SKM-1 (cell line): ENCODE results near the gene GCK.
"Not testable (repeated sequence)": the region's sequence is repeated elsewhere in the genome, so short reads cannot be mapped to it uniquely, and the experiment has no call there.

ENCODE experiments used
- DNase-seq: peaks from one replicate; lab custom pipeline; 2025; ENCODE audit not compliant: unreplicated experiment; lab: John Stamatoyannopoulos, UW

GCK gene

DNA sequence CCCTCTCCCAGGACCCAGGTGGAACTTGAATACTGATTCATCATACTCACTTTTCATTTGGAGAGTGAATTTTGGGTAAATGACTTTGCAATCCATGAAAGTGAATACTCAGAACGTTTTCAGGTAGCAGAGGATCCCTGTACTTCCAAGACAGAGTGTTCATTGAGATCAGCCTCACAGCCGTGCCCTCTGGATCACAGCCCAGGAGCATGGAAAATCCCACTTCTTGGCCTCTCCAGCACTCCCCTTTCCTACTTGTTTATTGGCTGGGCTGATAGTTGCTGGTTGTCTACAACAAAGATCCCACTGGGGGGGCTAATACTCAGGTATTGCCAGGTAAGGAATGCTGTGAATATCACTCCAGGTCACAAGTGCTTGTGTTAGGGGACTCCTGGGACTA lies 5.9 kb downstream of the GCK start:
- no peak for DNase-seq

DNA sequence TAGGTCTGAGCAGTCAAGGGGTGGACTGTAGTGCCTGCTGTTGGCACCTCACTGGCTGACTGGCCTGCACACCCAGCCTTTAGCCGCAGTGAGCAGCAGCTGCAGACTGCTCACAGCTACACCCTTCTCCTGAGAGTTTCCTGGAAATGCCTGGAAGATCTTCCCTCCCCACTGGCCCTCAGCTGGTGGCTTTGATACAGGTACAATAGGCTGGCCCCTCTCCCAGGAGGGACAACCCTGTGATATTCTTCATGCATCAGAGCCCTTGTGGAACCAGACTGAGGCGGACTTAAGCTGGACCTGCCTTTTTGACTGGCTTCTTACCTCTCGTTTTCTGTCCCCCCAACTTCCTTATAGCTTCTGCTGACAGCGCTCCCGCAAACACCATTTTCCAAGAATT lies 6.4 kb downstream of the GCK start:
- no peak for DNase-seq

DNA sequence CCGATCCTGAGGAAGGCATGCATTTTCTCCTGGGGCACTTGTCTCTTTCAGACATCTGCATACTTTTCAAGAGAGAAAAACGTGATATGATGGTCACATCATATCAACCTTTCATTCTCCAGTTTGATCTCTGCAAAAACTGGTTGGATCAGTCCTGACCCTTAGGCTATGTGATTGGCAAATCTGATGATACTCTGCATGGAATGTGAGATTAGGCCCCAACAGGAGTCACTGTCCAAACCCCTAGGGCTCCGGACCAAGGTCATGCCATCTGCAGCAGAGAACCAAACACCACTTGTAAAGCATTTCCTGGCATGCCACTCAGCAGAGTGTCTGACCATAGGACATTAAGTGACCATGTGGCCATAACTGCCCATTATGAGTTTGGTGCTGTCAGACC lies 8.6 kb downstream of the GCK start:
- DNase-seq: no peak

DNA sequence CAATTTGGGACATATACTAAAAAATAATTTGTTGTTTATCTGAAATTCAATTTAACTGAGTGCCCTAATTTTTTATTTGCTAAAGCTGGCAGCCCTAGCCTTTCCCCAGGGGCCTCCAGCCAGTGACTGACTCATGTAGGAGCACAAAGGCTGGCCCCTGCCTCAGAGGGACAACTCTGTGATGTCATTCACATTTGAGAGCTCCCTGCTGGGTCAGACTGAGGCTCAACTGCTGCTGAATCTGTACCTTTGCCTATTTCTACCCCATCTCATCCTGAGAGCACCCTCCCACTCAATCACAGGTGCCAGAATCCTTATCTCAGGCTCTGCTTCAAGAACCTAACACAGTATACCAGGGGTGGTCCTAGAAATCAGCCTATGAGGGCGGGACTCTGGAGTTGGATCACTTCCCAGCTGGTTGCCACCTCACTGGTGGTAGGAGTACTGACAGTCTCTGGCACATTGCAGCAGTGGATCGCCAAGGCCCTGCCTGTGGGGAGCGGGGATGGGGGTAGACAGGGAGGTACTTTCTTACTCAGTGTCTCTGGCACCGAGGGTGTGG lies 11.6 kb downstream of the GCK start:
- DNase-seq: no peak

DNA sequence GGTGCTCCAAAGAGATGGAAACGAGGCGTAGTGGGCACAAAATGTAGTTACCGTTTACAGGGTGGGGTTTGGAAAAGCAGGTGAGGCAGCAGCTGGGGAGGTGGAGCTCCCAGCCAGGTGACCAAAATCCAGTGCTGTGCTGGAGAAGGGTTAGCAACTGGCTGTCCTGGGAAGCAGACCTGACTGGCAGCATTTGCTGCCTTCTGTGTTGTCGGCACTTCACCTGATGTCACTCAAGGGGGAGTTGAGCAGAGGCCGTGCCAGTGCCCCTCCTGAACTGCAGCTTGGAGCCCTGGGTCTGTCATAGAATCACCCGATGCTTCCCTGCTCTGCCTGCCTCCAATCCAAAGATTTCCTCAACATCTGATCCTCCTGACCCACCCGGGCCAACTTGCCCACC lies 12.8 kb downstream of the GCK start:
- no peak for DNase-seq

DNA sequence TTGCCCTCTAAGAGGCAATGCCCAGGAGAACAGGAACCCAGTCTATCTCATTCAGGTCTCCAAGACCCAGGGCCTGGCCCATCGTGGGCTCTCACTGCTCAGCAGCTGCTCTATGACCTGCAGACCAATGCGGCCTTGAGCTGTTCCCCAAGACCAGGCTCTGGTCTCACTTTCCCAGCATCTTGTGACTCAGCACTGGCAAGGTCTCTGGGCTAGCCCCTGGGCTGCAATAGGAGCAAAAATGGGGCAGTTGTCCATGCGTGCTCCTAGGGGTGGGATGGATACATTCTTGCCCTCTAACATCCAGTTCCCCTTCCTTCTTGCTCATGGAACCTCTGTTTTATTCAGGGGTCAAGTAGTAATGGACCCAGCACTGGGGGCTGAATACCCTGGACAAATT lies 13.5 kb downstream of the GCK start:
- DNase-seq: no peak

DNA sequence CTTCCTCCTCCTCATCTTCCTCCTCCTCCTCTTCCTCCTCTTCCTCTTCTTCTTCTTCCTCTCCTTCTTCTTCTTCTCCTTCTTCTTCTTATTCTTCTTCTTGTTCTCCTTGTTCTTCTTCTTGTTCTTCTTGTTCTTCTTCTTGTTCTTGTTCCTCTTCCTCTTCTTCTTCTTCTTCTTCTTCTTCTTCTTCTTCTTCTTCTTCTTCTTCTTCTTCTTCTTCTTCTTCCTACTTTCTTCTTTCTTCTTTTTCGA lies 14.6 kb downstream of the GCK start:
- not testable (repeated sequence) for DNase-seq

DNA sequence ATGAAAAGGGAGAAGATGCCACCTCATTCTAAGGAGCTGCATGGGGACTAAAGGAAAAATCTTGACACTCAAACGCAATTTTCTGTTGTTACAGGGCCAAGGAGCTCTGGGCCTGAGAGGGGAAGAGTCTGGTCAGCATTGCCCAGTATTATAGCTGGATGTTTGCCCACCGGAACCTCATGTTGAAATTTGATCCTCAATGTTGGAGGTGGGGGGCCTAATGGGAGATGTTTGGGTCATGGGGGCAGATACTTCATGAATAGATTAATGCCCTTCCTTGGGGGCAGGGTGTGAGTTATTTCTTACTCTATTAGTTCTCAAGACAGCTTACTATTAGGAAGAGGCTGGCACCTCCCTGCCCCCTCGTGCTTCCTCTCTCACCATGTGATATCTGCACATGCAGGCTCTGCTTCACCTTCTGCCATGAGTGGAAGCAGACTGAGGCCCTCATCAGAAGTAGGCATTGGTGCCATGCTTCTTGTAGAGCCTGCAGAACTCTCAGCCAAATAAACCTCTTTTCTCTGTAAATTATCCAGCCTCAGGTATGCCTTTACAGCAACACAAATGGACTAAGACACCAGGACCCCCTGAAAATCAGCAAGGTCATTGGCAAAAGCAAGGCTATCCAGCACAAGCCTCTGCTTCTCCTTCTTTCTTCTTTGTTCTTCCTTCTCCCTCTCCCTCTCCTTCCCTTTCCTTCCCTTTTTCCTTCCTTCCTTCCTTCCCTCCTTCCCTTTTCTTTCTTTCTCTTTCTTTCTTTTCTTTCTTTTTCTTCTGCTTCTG lies 15.1 kb downstream of the GCK start:
- DNase-seq: no peak

DNA sequence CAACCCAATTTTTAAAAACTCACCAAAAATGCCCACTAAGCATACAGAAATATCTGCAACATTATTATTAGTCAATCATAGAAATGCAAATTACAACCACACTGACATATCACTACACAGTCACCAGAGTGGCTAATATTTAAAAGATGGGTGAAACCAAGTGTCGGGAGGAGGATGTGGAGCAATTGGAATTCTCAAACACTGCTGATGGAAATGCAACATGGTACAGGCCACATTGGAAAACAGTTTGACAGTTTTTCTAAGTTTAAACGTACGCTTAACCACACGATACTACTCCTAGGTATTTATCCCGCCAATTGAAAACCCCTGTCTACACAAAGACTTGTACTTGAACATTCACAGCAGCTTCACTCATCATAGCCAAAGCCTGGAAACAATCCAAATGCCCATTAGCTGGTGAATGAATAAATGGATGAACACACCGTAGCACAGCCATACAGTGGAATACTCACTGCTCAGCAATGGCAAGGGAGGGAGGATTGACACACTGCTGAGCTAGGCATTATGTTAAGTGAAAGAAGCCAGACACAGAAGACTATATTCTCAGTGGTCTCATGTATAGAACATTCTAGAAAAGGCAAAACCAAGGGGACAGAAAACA lies 16.3 kb downstream of the GCK start:
- no peak for DNase-seq

DNA sequence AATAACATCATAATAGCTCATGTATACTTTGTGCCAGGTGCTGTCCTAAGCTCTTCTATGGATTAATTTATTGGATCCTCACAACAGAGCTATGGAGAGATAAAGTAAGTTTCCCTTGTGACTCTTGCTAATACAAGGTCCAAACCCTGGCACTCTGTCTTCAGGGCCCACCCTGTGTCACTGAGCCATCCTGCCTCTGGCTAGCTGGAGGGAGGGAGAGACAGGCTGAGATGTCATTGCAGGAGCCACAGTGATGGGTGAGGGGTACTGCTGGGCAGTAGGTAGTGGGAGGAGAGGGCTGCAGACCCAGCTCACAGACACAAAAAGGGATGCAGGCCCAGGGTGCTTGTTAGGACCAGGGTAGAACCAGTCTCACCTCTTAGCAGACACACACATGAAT lies 16.9 kb downstream of the GCK start:
- DNase-seq: no peak

DNA sequence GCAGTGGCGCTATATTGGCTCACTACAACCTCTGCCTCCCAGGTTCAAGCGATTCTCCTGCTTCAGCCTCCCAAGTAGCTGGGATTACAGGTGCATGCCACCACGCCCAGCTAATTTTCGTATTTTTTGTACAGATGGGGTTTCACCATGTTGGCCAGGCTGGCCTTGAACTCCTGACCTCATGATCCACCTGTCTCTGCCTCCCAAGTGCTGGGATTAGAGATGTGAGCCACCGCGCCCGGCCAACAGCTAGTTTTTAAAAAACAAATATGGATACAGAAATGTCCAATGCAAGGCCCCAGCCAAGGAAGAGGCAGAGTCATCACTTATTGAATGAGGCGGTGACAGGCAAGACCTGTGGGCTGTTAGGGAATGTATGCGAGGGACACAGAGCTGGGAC lies 17.3 kb downstream of the GCK start:
- not testable (repeated sequence) for DNase-seq

DNA sequence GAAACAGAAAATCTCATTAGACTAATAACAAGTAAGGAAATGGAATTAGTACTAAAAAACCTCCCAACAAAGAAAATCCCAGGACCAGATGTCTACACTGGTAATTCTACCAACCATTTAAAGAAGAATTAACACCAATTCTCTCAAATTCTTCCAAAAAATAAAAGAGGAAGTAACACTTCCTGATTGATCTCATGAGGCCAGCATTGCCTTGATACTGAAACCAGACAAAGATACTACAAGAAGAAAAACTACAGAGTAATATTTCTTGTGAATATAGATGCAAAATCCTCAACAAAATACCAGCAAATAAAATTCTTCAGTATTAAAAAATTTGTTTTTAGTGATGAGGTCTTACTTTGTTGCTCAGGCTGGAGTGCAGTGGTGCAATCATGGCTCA lies 21.3 kb downstream of the GCK start:
- DNase-seq: no peak

DNA sequence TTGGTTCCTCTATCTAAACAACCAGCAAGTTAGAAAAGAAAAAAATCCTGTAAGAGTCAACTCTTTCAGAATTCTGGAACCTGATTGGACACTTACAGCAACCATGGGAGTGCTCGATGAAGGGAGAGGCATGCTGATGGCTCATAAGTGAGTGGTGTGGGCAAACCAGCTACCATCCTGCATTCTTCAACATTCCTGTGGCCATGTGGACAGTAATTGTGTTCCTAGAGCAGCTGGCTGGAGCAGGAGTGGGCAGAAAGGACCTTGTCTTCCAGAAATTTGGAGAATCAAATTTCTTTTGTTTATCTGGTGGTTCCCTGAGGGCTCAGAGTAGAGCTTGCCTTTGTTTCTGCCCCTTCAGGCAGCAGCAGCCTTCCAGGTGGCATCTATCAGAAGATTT lies 25.6 kb downstream of the GCK start:
- DNase-seq: no peak

DNA sequence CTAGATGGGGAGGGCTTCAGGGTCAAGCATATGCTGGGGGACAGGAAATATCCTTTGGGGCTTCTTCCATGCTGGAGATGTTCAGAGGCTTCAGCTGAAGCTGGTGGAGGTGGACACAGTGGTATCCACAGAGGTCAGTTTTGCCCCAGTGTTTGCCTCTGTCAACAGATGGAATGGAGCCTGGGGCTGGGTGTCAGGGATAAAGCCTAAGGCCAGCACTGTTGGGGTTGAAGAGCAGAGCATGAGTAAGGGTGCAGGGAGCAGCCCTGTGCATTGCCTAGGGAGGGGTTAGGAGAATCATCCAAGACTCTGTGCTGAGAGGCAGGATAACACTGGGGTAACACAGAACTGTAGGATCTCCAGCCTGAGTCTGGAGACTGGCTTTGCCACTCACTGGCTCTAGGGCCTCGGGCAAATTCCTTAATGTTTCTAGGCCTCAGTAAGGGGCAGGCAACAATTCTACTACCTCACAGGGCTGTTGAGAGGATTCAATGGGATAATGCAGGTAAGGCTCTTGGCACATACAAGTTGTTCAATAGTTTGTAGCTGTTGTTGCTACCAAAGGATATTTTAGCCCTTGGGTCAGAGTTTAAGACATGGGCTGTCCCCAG lies 26.3 kb downstream of the GCK start:
- DNase-seq: no peak

DNA sequence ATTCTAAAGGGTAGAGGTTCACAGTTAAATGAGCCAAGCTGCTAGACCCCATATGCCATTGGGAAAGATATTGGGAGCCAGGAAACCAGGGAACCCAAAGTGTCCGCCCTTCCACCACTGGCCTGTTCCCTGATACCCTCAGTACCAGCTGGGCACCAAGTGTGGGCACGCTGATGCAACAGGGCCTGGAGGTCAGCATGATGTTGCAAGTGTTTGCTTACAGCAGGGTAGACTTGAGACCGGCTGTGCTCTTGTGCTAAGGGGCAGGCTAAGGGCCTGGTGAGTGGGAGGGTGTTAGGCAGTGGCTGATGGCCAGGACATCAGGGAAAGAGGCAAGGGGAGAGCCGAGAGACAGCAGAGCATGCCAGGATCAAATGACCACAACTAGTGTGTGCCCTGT lies 27.1 kb downstream of the GCK start:
- DNase-seq: no peak

DNA sequence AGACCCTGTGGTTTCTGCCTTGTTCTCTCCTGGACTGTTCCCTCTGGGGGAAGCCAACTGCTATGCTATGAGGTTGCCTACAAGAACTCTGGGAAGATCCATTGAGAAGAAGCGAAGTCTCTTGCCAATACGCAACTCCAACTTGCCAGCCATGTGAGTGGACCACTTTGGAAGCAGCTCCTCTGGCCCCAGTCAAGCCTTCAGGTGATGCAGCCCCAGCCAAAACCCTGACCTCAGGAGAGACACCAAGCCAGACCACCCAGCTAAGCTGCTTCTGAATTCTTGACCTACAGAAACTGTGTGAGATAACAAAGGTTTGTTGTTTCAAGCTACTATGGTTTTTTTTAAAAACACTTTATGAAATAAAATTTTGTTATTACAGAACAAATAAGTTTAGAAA lies 27.9 kb downstream of the GCK start:
- no peak for DNase-seq

DNA sequence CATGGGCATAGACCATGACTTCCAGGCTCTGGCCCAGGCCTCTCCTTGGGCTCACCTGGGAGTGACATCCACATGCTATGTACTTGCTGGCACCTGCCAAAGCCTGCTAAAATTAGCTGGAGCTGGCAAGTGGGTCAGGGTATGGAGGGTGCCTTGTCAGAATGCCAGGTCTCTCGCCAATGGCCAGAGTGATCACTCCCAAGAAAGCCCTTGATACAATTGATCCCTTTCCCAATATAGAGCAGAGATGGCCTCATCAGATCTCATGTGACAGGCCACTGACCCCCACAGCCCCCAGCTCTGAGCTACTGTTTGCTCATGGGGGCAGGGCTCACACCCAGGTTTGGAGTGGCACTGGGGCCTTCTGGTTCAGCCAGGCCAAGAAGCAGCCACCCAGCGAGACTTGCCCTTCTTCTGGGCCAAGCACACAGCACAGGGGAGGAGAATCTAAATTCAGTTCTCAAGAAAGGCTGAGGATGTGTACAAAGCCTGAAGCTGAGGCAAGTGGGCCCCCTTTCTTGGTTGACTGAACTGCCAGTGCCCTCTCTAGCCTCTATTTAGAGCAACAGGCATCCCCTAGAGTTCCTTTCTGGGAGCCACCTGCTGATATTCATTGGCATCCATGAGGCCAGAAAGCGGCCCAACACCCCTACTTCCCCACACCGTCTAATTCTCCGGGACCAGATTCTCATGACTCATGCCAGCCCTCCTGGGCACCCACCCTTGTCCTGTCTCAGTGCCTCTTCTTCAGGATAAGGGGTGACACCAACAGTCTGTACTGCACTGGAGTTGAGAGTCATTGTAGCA lies 29.2 kb downstream of the GCK start:
- DNase-seq: no peak

DNA sequence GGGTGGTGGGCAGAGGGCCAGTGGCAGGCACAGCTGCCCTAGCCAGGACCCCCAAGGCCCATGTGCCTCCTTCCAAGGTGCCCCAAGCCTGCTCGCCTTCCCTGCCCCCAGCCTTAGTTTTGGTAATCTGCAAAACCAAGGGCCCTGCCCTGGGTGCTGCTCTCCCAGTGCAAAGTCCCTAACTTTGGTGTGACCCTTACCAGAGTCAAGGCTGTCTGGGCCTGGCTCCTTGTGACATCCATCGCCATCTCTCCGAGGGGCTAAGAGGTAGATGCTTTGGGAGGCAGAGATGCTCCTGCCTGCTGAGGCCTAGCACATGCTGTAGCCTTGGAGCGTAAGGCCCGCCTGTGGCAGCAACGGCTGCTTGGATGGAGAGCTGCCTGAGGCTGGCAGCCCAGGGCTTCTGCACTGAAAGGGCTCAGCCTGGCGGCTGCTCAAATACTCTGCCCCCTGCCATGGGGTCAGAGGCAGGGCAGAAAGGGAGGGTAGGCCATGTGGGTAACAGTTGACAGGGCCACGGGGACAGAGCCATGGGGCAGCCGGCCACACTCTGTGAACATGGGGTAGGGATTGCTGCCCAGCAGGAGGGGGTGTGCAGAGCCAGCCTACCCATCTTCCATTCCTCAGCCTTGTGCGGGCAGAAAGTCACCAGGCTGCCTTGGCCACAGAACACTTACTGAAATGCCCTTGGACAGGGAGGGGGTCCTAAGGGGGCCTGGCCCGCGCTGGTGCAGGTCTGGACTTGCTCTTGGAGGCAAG lies 30.2 kb downstream of the GCK start:
- no peak for DNase-seq

DNA sequence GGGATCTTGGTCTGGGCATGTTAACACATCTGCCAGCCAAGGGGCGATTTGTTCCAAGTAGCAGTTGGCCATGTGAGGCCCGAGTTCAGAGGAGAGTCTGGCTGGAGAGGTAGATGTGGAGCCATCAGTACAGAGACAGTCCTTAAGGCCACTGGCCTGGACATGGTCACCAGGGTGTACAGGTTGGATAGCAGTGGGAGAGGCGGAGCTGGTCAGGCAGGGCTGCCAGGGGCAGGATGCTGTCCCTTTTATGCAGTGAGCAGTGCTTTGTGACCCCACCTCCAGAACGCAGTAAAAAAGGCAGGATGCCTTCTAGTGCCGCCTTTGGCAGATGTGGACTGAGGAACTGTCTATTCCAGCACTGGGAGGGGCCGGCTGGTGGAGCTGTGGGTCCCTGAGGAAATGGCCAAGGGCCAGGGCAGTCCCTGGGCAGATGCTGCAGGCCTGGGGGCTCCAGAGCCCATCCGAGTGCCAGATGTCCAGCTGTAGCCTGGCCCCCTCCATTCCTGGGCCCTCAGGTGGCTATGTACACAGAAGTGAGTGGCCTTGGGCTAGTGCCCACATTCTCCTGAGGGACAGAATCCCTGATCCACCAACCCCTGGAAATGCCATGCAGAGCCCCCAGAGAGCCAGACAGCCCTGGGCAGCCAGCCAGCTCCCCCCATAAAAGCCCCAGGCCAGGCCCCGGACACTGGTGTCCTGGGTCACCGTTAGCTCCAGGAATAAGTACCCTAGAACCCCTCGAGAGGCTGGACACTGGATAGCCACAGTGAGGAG lies 31.0 kb downstream of the GCK start:
- DNase-seq: no peak
